GM12875 (cell line): ENCODE results near the gene SFXN1.

ENCODE experiments used
- H3K4me3 ChIP-seq: one replicate; pipeline ENCODE4 v1.5.1; 2011; ENCODE audit warnings: low read depth, low read length, control low read depth
- CTCF ChIP-seq: IDR thresholded peaks from 2 replicates; pipeline ENCODE4 v1.5.1; 2011; ENCODE audit warnings: low read depth, mild to moderate bottlenecking, control low read depth, inconsistent platforms, low read length, moderate library complexity, borderline replicate concordance; ENCODE audit not compliant: insufficient read depth

The SFXN1 gene

GRCh38 chr5:175484829-175485228 lies 6.5 kb downstream of the SFXN1 start:
- TF ChIP-seq CTCF, result no peak

GRCh38 chr5:175485631-175486030 lies 7.3 kb downstream of the SFXN1 start:
- H3K4me3 ChIP-seq, result no peak overlapping the region
- no peak for TF ChIP-seq CTCF

More at GRCh38 chr5:175484829-175485228, 6.5 kb downstream of the SFXN1 start:
- H3K4me3 ChIP-seq, result no peak overlapping the region

- no peak for TF ChIP-seq CTCF
- no peak overlapping the region for H3K4me3 ChIP-seq
Measured at GRCh38 chr5:175487514-175488222, 9.3 kb downstream of the SFXN1 start.

GRCh38 chr5:175489693-175490443 lies 11.5 kb downstream of the SFXN1 start:
- no peak overlapping the region for H3K4me3 ChIP-seq
- TF ChIP-seq CTCF, result no peak

- TF ChIP-seq CTCF, result no peak
- H3K4me3 ChIP-seq, result no peak overlapping the region
Measured at GRCh38 chr5:175491223-175491622, 12.9 kb downstream of the SFXN1 start.

GRCh38 chr5:175493260-175493659 lies 14.9 kb downstream of the SFXN1 start:
- H3K4me3 ChIP-seq, result no peak overlapping the region
- TF ChIP-seq CTCF, result no peak

GRCh38 chr5:175493726-175494125 lies 15.4 kb downstream of the SFXN1 start:
- TF ChIP-seq CTCF, result no peak
- no peak overlapping the region for H3K4me3 ChIP-seq
